NK-92 treated with Interleukin-12 subunit alpha and Interleukin-12 subunit beta, amount 100 ng/mL, for 24 hours (cell line): ENCODE results near the gene SLC34A1.
"Not testable (repeated sequence)": the region's sequence is repeated elsewhere in the genome, so short reads cannot be mapped to it uniquely, and the experiment has no call there.

Experiments
- DNase-seq: peaks from one replicate; lab custom pipeline; 2025; lab: John Stamatoyannopoulos, UW

SLC34A1 gene

DNA sequence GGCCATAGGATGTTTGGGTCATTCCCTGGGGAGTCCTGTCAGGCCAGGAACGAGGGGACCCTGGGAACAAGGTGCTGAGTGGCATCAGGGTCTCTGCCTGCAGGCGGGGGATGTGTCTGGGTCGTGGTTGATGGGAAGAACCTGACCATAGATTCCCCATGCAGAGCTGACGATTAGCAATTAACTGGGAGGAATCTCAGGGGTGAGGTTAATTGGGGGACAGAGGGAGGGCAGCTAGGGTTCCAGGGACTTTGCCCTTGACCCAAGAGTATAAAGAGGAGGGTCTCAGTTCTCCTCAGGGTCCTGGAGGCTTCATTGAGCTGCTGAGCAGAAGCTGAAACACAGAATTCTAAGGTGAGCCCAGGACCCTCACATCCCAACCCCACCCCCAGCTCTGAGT is at the start of gene SLC34A1:
Gene SLC34A1, plus strand, starts transcription at position 301 of the 400 bp plus-strand sequence. CDS start 1,308 bp downstream, outside the sequence.
- DNase-seq: no peak

- no peak for DNase-seq
Measured at GRCh38 chr5:177334781-177335700, 49.2 kb upstream of the SLC34A1 start.

DNA sequence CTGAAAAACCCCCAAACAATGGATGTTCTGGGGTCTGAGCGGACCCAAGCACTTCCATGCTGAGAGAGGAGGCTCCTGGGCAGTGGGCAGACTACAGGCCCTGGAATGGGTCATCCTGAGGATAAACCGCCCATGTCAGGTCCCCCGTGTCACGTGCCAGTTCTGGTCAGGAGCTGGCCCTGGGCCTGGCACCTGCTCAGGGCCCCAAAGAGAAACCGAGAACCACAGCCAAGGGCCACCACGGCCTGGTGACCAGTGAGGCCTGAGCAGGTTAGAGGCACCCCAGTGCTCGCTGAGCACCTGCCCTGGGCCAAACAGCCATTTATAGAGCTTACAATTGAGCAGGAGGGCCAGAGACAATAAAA is 48.6 kb upstream of the SLC34A1 start:
- DNase-seq: no peak

- DNase-seq: no peak
Measured at GRCh38 chr5:177336112-177336511, 48.1 kb upstream of the SLC34A1 start.

- DNase-seq: no peak
Measured at GRCh38 chr5:177336603-177337494, 47.4 kb upstream of the SLC34A1 start.

DNA sequence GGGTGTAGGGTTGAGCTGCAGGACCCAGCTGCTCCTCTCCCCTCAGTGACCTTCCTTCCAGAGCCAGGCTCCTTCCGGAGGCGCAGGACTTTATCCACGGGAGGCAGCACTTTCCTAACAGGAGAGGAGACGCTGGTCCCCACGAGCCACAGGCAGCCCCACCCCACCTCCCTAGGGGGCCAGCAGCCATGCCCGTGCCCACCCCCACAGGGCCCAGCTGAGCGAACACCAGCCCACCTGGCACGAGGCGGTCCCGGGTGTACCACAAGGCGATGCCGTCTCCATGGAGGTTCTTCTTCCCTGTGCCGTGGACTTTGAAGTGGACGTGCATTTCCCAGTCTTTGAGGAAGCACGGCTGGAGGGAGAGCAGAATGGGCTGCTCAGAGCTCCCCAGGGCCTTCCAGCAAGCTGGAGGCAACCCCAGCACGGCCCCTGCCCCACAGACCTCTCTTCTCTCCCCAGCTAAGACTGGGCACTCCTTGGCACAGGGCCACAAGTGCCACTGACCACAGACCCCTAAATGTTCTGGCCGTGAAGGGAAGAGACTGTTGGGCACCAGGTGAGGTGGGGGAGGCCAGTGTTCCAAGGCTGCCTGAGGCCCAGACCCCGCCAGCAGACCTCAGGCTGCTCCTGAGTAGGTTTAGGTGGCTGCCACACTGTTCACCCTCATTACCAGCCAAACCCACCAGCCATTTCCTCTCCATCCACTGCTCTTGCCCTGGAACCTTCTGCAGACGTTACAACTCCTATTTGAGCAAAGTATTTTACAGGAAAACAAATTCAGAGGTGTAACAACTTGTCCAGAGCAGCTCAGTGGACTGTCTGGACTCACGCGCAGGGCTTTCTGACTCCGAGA is 45.8 kb upstream of the SLC34A1 start:
- no peak for DNase-seq

DNA sequence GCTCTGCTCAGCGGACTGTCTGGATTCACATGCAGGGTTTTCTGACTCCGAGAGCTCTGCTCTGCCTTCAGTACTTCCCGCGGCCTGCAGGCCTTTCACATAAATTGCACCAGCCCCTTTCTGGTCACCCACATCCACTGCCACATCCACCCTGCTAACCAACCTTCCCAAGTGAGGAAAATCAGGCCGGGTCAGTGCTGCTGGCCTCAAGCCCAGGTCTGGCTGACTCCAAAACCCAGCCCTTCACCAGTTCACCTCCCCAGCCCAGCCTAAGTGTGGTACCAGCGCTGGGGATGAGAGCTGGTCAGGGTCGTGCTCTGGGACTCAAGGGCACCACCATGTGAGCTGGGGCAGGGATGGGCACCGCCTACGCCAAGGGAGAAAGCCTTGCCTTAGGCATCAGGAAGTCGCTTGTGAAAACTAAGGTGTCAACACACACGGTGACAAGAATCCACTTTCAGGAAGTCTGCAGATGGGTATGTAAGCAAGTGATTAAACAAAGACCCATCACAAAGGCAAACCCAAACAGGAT is 45.1 kb upstream of the SLC34A1 start:
- no peak for DNase-seq

- DNase-seq: not testable (repeated sequence)
Measured at GRCh38 chr5:177343000-177343399, 41.2 kb upstream of the SLC34A1 start.

DNA sequence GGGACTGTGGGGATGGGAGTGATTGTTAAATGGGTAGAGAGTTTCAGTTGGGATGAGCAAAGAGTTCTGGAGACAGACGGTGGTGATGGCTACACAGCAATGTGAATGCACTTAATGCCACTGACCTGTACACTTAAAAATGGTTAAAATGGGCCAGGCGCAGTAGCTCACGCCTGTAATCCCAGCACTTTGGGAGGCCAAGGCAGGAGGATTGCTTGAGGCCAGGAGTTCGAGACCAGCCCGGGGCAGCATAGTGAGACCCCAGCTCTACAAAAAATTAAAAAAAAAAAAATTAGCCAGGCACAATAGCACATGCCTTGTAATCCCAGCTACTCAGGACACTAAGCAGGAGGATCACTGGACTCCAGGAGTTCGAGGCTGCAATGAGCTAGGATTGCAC is 40.5 kb upstream of the SLC34A1 start:
- no peak for DNase-seq

DNA sequence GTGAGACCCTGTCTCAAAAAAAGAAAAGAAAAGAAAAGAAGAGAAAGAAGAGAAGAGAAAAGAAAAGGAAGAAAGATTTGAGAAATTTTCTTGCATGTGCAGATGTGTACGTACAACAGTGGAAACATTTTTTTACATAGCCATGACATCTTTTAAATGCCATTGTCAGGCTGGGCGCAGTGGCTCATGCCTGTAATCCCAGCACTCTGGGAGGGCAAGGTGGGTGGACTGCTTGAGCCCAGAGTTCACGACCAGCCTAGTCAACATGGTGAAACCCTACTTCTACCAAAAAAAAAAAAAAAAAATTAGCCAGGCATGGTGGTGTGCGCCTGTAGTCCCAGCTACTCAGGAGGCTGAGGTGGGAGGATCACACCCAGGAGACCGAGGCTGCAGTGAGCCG is 39.3 kb upstream of the SLC34A1 start:
- no peak for DNase-seq

- no peak for DNase-seq
Measured at GRCh38 chr5:177346820-177347219, 37.4 kb upstream of the SLC34A1 start.

DNA sequence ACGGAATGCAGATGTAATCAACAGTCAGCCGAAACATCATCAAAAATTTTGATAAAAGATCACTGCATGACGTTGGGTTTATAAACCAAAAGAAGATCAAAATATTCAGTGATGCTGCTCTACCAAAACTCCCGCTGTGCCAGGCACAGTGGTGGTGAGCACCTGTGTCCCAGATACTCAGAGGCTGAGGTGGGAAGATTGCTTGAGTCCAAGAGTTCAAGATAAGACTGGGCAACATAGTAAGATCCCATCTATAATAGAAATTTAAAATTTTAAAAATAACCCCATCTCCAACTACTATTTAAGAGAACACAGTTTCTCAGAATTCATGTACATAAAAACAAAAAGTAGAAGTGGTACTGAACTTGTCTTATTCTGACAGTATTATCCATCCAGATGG is 36.5 kb upstream of the SLC34A1 start:
- no peak for DNase-seq

GRCh38 chr5:177349362-177349647 is 34.9 kb upstream of the SLC34A1 start:
- DNase-seq: no peak

- no peak for DNase-seq
Measured at GRCh38 chr5:177349762-177350161, 34.5 kb upstream of the SLC34A1 start.

DNA sequence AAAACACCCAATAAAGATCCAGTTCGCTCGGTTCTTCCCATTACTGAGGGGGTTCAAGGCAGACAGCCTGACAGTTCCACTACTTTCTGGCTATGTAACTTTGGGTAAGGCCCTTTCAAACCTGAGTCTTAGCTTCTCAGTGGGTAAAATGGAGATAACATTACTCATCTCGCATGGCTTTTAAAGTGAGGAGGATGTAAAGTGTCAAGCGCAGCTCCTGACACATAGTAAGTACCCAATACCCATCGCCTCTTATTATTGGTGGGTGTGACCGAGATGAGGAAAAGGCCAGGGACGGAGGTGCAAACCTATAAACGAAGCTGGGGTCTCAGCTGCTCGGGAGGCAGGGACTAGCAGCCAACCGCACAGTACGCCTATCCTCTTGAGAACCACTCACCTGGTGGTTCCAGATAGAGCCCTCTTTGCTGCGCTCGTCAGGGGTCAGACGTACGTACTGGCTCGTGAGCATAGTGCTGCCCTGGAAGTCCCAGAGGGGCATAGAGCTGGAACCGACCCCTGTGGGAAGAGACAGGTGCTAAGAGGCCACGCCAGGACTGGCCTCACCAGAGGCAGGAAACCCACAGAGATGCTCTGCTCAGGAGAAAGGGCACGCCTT is 33.4 kb upstream of the SLC34A1 start:
- DNase-seq: no peak

GRCh38 chr5:177351392-177352329 is 32.6 kb upstream of the SLC34A1 start, which contains the start of gene LMAN2:
LMAN2 (minus strand) TSS chr5:177351668; CDS start chr5:177351647, 21 bp downstream.
- DNase-seq: peak; percentile 95

- DNase-seq: no peak
Measured at GRCh38 chr5:177353093-177353492, 31.1 kb upstream of the SLC34A1 start.

DNA sequence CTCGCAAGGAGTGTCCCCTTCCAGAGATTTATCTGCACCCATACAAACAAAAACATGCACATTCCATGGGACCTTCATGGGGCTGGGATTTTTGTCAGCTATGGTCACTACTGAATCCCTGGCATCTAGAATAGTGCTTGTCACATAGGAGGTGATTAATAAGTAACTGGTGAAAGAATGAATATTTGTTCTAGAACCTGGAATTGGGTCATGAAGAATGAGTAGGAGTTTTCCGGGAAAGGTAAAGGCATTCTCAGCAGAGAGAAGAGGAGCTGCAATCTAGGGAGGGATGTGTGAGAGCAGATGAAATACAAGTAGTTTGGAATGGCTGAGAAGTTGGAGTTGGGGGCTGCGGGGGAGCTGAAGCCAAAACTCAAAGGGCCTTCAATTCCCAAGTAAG is 30.0 kb upstream of the SLC34A1 start:
- DNase-seq: no peak

DNA sequence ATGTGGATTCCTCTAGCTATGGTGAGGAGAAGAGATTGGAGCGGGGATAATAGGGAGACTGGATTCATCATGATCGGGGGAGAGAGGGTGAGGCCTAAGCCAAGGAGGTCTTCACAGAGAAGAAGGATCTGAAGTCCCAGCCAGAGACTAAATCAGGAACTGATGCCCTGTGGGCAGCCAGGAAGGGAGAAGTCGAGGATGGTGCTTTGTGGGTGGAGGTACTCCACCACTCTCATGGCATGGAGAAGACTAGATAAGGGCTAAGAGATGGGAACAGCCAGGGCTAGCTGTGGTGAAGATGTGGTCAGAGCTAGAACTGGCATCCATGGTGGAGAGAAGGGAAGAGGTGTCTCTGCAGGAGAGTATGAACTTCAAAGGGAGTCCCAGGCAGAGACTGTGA is 29.5 kb upstream of the SLC34A1 start:
- no peak for DNase-seq

DNA sequence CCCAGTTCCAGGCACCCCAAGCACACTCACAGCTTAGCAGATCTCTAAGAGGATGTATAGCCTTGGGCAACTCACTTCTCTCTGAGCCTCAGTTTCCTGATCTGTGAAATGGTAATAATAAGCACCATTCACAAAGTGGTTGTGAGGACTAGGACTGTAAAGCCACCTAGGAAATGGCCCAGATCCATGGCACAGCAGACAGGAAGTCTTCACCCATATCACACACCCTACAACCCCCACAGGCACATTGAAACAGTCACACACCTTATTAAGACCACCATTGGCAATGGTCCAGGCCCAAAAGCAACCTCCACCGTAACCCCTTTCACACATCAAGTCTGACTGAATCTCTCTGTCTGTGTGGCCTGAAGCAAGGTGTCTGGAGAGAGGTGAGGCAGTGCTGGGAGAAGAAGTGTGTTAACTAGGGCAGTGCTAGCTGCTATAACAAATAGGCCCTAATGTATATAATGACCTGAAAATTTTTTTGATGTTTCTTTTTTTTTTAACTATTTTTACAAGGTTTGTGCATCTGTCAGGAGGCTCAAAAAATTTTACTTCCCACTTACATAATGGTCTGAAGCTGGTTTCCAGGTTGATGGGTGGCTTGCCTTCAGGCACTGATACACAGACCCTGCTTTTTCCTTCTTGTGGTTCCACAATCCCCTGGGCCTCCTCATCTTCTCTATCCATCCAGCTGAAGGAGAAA is 28.9 kb upstream of the SLC34A1 start:
- DNase-seq: no peak
